GM20000 (cell line): ENCODE data around the gene TWSG1.
A peak's percentile ranks its signal among the peaks of the same experiment; 100 is the strongest.
"Not testable (repeated sequence)": the region's sequence is repeated elsewhere in the genome, so short reads cannot be mapped to it uniquely, and the experiment has no call there.

Experiments used
- DNase-seq: peaks from one replicate; pipeline ENCODE4 v3.0.0; 2012; ENCODE audit warnings: low spot score
- CTCF ChIP-seq: IDR thresholded peaks from 2 replicates; pipeline ENCODE4 v1.5.1; 2012; ENCODE audit warnings: mild to moderate bottlenecking, control low read depth; ENCODE audit errors: extremely low read depth, missing control alignments

Gene TWSG1

GRCh38 chr18:9387891-9388290 is 53.3 kb downstream of the TWSG1 start:
- TF ChIP-seq CTCF: no peak
- no peak for DNase-seq

GRCh38 chr18:9389706-9390105 is 55.1 kb downstream of the TWSG1 start:
- TF ChIP-seq CTCF: no peak
- no peak for DNase-seq

GRCh38 chr18:9392726-9393125 is 58.2 kb downstream of the TWSG1 start:
- DNase-seq: no peak
- no peak for TF ChIP-seq CTCF

GRCh38 chr18:9394046-9394445 is 59.5 kb downstream of the TWSG1 start:
- TF ChIP-seq CTCF: no peak
- DNase-seq: no peak

GRCh38 chr18:9400197-9400596 is 65.6 kb downstream of the TWSG1 start:
- no peak for DNase-seq
- TF ChIP-seq CTCF: no peak

GRCh38 chr18:9401176-9401575 is 66.6 kb downstream of the TWSG1 start:
- no peak for TF ChIP-seq CTCF
- no peak for DNase-seq

GRCh38 chr18:9402358-9403007 is 67.9 kb downstream of the TWSG1 start:
- not testable (repeated sequence) for DNase-seq

GRCh38 chr18:9403795-9404564 is 69.4 kb downstream of the TWSG1 start:
- TF ChIP-seq CTCF: peak; percentile 17
- no peak for DNase-seq
